SK-N-SH treated with all-trans-retinoic acid at 6 μM for 48 hours (cell line): Measurements from ENCODE around the gene OR13D1.
"Not testable (repeated sequence)": the region's sequence is repeated elsewhere in the genome, so short reads cannot be mapped to it uniquely, and the experiment has no call there.

ENCODE experiments used
- BACH2 ChIP-seq: fragments of 250-450 bp; sonication (Bioruptor Pico); IDR thresholded peaks from 2 replicates; pipeline ENCODE4 v1.9.0; 2021; ENCODE audit warnings: mild to moderate bottlenecking, borderline replicate concordance
- CREB5 ChIP-seq: fragments of 250-450 bp; sonication (Bioruptor Pico); IDR thresholded peaks from 2 replicates; pipeline ENCODE4 v1.5.1; 2020; ENCODE audit warnings: low read depth, mild to moderate bottlenecking, moderate library complexity
- RARB ChIP-seq: fragments of 250-450 bp; sonication (Bioruptor Pico); IDR thresholded peaks from 2 replicates; pipeline ENCODE4 v1.8.0; 2021; ENCODE audit warnings: mild to moderate bottlenecking, moderate library complexity
- TSHZ2 ChIP-seq: fragments of 250-450 bp; sonication (Bioruptor Pico); IDR thresholded peaks from 2 replicates; pipeline ENCODE4 v1.5.0; 2020; ENCODE audit warnings: mild to moderate bottlenecking, moderate library complexity
- ZFP30 ChIP-seq: fragments of 450-650 bp; formaldehyde crosslinking; IDR thresholded peaks from 2 replicates; pipeline ENCODE4 v1.5.0; 2022; ENCODE audit warnings: mild to moderate bottlenecking, moderate library complexity

- not testable (repeated sequence) for TF ChIP-seq RARB, CREB5, TSHZ2, BACH2, ZFP30 (CRISPR knock-in tag)
Measured at GRCh38 chr9:104708737-104709136, 14.4 kb downstream of the OR13D1 start.
